Stimulated activated CD8-positive, alpha-beta memory T cell treated with anti-CD3 and anti-CD28 coated beads, Interleukin-4, amount 100 ng/mL, for 48 hours (primary cell): ENCODE data around the gene CALHM1.
A peak's percentile ranks its signal among the peaks of the same experiment; 100 is the strongest.
"Not testable (repeated sequence)": the region's sequence is repeated elsewhere in the genome, so short reads cannot be mapped to it uniquely, and the experiment has no call there.

Experiments
- DNase-seq: peaks from one replicate; pipeline ENCODE4 v3.0.0-alpha.2; 2020

CALHM1 gene

DNA sequence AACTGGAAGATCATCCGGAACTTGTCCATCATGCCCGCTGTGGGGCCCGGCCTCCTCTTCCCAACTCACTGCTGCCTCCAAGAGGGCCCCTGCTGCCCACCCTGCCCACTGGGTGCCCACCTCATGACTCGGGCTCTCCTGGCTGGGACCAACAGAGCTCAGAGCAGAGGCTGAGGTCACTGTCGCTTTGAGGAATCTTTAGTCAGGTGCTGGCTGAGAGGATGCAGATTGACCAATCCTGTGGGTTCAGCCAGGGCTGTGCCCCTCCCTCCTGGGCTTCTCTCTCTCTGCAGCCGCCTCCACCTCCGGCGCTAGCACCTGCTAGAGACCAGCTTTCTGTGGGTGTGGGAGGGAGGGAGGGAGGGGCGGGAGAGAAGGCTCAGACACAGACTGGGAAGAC is at the start of gene CALHM1:
Gene CALHM1, minus strand, starts transcription at position 181 of the 400 bp plus-strand sequence. Its CDS starts 149 bp downstream, at position 32.
- no peak for DNase-seq

DNA sequence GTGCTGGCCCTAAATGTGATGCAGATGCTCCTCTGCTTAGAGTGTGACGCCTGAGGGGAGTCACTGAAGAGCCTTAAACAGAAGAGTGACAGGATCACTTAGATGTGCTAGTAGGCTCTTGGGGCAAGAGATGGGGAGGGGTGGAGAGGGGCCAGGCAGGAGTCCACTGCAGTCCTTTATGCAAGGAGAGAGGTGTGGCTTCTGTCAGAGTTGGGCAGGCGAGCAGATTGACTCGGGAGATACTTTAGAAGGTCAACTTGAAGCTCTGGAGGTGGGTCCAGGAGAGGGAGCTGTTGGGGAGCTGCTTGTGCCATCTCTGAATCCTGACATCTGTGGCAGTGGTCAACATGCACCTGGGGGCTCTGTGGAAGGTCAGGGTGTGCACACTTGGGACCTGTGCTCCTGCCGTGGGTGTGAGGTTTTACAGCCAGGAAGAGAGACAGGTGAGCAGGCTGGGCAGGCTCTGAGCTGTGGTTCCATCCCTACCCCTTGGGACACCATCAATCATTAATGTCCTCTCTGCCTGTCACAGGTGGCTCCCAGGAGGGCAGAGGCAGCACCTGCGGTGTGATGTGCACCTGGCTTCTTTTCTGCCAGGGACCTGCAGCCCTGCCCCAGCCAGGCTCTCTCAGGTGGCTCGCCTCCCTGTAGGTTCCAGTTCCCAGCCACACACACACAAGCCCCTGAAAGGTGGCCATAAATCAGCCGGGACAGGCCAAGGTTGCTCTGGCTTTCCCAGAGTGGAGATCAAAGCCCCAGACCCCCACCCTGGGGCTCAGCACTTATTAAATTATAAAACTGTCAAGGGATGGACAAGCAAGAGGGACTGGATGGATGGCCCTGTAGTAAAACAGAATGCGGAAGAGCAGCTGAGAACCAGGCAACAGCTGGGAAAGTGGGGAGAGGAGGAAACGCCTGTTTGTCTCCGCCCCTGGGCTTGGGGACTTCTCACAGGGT is 48.8 kb upstream of the CALHM1 start:
- DNase-seq, result peak; percentile 20

GRCh38 chr10:103506061-103506460 is 47.4 kb upstream of the CALHM1 start:
- no peak for DNase-seq

- DNase-seq, result peak; percentile 64
These were observed 45.6 kb upstream of the CALHM1 start for GRCh38 chr10:103504181-103504783.

- not testable (repeated sequence) for DNase-seq
These were observed 45.1 kb upstream of the CALHM1 start for GRCh38 chr10:103503777-103504176.

DNA sequence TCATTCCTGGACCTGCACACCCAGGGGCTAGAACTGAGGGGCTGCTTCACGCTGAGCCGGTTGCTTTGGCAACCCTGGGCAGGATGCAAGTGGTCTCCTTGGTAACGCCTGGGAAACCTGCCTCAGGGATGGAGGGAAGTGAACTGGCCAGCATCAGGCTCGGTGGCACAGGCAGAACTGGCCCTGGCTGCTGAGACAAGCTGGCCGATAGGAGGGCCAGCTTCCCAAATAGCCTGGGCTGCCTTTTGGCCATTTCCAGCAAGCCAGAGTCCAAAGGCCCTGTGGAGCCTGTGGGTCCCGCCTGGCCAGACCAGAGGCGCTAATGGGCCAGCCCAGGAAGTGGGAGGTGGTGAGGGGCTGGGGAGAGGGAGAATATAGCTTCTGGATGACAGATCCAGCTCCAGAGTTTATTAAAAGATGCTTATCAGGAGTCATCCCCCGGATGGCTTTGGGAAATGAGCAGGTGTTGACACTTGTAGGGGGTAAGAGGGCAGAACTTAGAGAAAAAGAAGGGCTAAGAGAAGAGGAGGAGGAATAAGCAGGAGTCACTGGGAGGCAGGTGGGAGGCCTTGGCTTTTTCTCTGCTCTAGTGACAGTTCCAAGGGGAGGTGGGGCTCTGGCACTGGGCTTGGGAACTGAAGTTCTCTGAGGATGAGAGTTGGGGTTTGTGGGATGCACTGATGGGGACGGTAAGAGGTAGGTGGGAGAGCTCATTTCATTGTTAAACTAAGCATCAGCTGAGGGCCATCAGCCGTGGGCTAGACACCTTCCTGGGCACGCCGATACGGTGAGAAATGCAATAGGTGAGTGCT is 44.4 kb upstream of the CALHM1 start:
- DNase-seq, result no peak

GRCh38 chr10:103501186-103501585 is 42.5 kb upstream of the CALHM1 start:
- no peak for DNase-seq

- no peak for DNase-seq
These were observed 41.8 kb upstream of the CALHM1 start for GRCh38 chr10:103500481-103500880.

GRCh38 chr10:103499881-103500280 is 41.2 kb upstream of the CALHM1 start:
- no peak for DNase-seq

DNA sequence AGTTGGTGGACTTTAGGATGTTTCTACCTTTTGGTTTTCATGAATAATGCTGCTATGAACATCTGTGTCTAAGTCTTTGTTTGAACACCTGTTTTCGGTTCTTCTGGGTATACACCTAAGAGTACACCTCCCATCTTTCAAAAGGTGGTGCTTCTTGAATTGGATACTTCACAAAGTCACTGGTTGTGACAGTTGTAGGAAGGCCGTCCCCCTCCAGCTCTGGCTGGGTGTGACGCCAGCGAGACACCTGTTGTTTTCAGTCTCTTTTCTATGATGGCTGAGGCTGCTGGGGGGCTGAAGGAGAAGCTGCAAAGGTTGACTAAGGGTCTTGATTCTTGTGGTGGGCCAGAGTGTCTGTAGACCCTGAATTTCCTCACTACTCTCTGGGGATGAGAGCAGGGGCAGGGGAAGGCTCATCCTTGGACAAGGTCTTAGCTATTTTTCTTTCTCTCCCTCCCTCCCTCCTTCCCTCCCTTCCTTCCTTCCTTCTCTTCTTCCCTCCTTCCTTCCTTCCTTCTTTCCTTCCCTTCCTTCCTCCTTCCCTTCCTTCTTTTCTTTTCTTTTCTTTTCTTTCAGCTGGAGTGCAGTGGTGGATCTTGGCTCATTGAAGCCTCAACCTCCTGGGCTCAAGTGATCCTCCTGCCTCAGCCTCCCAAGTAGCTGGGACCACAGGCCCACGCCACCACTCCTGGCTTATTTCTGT is 40.4 kb upstream of the CALHM1 start:
- DNase-seq, result no peak

DNA sequence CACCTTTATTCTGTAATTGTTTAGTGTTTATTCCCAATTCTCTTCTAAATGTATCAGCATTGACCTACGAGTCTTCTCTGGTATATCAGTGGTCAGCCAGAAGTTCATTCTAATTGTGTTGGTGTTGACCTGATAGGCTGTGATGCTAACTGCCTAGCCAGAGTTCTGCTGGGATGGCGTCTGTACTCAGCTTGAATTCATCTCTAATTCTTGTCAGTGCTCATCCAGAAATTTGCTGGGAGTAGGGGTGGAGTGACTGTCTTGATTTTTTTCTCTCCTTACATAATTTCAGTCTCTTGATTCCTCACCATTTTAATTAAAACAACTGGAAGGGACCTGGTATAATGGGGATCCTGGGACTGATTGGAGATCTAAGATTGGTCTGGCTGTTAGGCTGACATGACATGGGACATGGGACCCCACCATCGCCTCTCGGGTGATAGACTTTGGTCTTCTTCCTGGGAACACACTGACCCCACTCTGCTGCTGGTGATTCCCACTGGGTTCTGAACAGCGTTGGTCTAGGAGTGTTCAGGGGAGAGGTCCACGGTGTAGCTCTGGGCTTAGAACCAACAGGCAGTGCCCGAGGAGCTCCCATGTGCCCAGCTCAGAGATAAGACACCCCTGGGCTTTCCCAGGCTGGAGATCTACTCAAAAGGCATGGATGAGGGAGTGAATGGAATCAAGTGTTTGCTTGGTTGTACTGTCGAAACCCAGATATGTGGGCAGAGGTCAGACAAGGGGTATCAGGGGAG is 38.6 kb upstream of the CALHM1 start:
- DNase-seq, result no peak

GRCh38 chr10:103495321-103495720 is 36.6 kb upstream of the CALHM1 start:
- DNase-seq, result no peak

DNA sequence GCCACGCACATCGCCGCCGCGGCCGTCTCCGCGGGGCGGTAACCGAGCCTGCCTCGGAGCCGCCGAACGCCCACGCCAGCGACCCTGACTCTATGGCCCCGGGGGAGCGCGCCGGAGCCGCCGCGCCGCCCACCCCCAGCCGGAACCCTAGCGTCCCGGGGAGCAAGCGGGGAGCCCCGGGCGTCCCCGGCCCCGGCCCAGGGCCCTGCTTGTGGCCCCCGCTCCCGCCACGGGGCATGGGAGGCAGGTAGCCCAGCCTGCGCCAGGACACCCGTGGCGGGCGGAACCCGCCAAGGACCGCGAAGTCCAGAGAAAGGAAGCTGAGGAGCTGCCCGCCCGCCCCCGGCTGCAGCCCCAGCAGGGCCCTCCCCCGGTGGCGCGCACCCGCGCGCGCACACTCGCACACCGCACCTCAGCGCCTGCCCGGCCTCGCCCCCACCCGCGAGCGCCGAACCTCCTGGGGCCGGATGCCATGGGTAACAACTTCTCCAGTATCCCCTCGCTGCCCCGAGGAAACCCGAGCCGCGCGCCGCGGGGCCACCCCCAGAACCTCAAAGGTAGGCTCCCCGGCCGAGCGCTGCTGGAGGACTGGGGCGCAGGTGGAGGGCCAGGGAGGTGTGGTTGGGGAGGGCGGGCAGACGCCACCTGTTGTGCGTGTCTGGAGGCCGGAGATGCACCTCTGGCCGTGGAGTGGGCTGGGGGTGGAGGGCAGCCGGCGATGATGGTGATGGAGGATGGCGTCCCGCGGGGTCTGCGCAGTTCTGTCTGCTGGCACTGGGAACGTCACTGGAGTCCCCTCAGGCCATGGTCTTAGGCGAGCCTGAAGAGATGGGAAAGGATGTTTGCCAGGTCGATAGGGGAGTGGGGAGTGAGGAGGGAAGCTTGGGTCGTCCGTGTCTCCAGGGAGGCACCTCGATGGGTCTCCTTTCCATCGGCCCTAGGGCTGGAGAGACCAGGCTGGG is 35.5 kb upstream of the CALHM1 start:
- DNase-seq, result peak; percentile 51

DNA sequence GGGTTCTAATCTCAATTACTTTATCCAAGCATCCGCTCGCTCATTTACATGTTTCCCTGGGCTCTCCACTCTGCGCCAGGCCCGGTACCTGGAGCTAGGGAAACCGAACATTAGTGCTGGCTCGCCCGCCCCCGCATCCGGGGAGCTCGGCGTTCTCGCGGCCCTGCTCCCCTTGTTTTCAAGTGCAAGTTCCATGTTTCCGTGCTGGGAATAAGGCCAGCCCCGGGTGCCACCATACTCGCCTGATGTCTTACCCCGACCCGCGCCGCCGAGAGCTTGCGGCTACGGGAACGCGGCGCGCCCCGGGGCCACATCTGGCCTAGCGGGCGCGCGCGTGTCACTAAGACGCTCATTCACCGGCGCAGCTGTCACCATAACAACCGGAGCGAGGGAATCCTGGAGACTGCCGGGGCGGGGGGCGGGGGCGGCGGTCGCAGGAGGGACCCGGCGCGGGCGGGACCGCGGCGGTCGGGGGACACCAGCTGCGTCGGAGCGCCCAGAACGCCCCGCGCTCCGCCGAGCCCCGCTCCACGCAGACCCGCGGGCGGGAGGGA is 34.7 kb upstream of the CALHM1 start, which contains the start of gene NEURL1:
Gene NEURL1, plus strand, starts transcription at position 344 of the 554 bp plus-strand sequence. CDS start 683 bp downstream, outside the sequence.
- DNase-seq, result peak; percentile 47

DNA sequence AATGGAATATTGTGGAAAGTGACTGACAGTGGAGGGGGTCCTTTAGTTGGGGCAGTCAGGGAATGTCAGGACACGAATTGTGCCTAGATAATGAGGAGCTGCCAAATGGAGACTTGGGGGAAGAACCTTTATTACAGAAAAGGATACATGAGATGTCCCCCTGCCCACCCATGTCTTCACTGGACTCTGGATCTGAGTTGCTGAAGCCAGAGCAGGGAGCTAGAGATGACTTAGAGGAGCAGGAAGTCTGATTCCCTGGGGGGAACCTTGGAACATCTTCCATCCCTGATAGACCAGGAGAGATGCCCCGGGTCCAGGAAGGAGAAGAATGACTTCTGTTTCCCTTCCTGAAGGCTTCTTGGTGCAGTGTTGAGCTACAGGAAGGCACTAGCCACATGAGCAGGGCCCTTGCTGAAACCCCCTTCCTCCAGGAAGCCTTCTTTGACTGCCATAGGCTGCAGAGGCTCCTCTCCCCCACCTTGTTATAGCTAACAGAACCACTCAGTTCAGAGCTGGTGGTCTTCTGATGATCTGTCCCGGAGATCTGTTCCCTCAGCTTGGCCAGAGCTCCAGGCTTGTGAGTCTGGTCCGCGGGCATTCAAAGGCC is 34.1 kb upstream of the CALHM1 start:
- no peak for DNase-seq

- DNase-seq, result no peak
These were observed 33.1 kb upstream of the CALHM1 start for GRCh38 chr10:103491729-103492364.

GRCh38 chr10:103490986-103491314 is 32.2 kb upstream of the CALHM1 start:
- DNase-seq, result no peak

DNA sequence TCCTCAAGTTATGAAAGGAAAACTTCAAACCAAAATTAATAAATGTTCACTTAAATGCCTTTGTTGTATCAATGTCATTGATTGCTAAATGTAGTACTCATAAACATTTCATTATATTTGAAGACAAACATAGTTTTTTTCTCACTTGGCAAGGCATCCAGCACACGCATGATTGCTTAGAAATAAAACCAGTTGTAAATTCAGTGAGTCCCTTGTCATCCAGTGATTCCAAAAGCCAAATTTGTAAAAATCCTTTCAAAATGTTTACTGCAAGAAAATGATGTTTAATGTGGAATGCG is 28.7 kb upstream of the CALHM1 start:
- no peak for DNase-seq

- not testable (repeated sequence) for DNase-seq
These were observed 28.1 kb upstream of the CALHM1 start for GRCh38 chr10:103486635-103487409.
